HL-60/S4 treated with retinoic acid at 250 ng/mL for 4 days and 3 days (cell line): ENCODE data around the gene CDC45.

Experiments used
- in situ Hi-C: fragments of 300-500 bp; cut with MboI; formaldehyde crosslinking; loops from 2 replicates; pipeline ENCODE4 v1.7.0; 2022; ENCODE audit warnings: low sequenced_read_pairs

Gene CDC45

GRCh38 chr22:19447330-19448075 lies 32.2 kb upstream of the CDC45 start, which contains the start of gene C22orf39:
C22orf39 (minus strand) TSS chr22:19447711; CDS start chr22:19447688, 23 bp downstream.
- in situ Hi-C loops, result no loop called here

DNA sequence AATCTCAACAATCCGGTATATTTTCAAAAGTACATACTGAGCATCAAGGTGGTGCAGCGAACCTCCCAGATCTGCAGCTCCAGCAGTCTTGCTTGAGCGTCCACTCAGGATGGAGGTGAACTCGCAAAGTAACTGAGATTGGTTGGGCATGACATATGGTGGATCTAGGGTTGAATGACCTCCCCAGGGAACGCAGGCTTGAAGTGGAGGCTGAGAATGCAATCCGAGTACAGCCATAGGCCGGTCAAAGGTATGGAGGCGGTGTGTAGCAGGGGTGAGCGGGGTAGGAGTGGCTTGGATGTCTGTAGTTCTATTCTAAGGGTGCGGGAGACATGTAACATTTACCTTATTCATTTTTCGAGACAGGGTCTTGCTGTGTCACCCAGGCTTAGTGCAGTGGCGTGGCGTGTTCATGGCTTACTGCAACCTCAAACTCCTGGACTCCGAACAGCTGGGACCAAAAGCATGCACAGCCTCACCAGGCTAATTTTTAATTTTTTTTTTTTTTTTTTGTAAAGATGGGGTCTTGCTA lies 31.6 kb upstream of the CDC45 start:
- in situ Hi-C loops, result no loop called here

GRCh38 chr22:19448739-19449421 lies 30.8 kb upstream of the CDC45 start:
- in situ Hi-C loops, result no loop called here

DNA sequence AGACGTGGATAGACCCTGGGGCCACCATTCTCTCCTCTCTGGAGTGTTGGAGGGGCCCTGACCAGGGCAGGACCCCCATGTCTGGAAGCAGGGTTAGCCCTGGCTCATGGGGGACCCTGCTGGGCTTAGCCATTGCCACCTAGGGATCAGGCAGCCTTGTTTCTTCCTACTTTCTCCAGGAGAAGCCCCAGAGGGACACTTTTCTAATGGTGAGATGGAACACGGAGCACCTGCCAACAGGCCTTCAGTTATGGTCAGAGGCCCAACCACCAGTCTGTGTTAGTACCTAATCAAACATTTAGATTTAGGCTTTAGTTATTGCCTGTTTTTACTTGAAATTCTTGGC lies 30.3 kb upstream of the CDC45 start:
- in situ Hi-C loops, result no loop called here

DNA sequence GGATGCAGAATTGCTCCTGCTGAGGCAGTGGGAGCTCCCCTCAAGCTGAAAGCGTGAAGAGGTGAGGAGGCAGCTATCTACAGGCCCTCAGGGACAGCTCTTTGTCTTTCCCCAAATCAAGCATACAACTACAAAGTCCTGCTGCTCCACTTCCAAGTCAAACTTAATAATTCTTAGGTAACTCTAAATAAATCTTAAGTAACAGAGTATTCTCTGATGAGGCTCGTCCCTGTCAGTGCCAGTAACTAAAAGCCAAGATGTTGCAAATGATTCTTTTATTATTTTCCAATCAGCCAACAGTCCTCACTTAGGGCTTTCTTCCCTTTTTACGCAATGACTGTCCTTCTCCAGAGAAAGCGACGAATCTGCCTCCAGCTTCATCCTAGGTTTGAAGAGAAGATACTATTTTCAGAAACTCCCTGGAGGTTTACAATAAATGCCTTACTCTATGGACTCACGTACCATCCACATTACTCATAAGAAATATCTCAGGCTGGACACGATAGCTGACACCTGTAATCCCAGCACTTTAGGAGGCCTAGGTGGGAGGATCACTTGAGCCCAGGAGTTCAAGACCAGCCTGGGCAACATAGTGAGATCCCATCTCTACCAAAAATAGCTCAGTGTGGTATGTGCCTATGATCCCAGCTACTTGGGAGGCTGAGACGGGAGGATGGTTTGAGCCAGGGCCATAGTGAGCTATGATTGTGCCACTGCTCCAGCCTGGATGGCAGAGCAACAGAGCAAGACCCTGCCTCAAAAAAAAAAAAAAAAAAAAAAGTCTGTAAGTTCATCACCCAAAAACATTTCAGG lies 29.2 kb upstream of the CDC45 start:
- in situ Hi-C loops, result no loop called here

GRCh38 chr22:19451570-19451969 lies 28.1 kb upstream of the CDC45 start:
- in situ Hi-C loops, result no loop called here

GRCh38 chr22:19453718-19454117 lies 26.0 kb upstream of the CDC45 start:
- in situ Hi-C loops, result no loop called here

GRCh38 chr22:19454156-19454555 lies 25.6 kb upstream of the CDC45 start:
- in situ Hi-C loops, result no loop called here

- in situ Hi-C loops, result no loop called here
Observed at GRCh38 chr22:19455033-19455432, 24.7 kb upstream of the CDC45 start.

DNA sequence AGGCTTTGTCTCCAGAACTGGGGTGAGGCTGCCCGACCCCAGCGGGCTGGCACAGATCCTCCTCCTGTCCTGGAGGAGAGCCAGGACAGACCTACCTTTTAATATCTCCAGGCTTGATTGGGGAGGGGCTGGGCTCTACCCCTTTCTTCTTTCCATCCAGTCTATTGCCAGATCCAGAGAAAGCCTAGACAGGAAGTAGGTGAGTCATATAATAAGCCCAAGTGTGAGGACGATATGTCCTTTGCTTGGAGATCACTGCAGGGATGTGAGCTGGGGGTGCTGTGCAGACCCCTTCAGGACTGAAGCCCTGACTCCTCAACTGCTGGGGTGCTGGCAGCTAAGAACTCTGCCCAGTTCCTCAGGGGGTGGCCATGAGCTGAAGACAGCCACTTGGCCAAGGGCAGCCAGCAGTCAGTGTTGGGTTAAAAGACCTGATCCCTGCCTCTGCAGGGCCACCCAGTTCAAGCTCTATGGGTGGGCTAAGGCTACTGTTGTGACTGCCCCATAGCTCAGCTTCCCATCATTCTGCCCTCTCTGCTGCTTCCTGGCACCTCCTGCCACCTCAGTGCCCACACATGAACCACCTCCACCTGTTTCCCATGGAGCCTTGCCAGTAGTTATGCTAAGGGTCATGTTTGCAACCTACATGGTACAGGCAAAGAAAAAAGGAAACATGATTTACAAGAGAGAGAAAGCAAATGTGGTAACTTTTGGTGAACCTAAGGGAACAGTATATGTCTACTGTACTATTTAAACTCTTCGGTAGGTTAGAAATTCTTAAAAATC lies 23.9 kb upstream of the CDC45 start:
- in situ Hi-C loops, result no loop called here

- in situ Hi-C loops, result no loop called here
Observed at GRCh38 chr22:19456541-19456940, 23.2 kb upstream of the CDC45 start.

GRCh38 chr22:19457828-19458428 lies 21.8 kb upstream of the CDC45 start:
- in situ Hi-C loops, result no loop called here

DNA sequence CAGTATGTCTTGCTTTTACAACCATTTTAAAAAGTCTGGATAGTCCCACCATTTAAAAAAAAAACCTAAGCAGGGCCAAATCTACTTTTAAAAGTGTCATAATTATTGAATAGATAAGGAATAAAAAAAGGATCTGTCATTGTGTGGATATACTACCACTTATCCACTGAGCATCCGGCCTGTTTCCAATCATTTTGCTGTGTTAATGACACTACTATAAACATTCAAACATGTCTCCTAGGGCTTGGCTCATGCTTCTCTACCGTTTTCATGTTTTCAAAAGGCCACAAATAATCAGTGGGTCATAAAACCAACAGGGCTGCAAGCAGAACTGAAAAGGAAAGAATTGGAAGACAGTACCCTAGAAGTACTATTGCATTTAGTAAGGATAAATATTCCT lies 19.7 kb upstream of the CDC45 start:
- in situ Hi-C loops, result no loop called here

- in situ Hi-C loops, result no loop called here
Observed at GRCh38 chr22:19461506-19461905, 18.2 kb upstream of the CDC45 start.

- in situ Hi-C loops, result no loop called here
Observed at GRCh38 chr22:19463008-19463407, 16.7 kb upstream of the CDC45 start.

GRCh38 chr22:19463491-19464469 lies 15.9 kb upstream of the CDC45 start:
- in situ Hi-C loops, result no loop called here

GRCh38 chr22:19464546-19464945 lies 15.2 kb upstream of the CDC45 start:
- in situ Hi-C loops, result no loop called here

GRCh38 chr22:19464975-19465374 lies 14.7 kb upstream of the CDC45 start:
- in situ Hi-C loops, result no loop called here

DNA sequence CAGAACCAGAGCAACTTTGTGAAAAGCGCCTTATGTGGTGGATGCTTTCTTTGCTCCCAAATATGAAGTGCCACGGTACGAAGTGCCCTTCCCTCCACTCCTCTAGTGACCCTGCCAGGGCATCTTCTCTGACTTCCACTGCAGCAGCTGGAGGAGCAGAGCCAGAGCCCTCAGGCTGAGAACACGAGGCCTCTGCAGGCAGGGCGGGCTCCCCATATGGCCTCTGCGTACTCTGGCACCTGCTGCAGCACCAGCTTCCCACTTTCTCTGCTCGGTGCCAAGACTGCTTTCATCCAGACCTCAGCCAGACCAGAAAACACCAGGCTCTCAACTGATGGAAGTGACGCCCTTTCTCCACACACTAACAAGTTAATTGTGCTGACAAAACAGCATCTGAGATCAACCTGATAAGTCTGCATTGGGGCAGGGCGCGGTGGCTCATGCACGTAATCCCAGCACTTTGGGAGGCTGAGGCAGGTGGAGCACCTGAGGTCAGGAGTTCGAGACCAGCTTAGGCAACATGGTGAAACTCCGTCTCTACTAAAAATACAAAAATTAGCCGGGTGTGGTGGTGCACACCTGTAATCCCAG lies 13.5 kb upstream of the CDC45 start:
- in situ Hi-C loops, result no loop called here
